Inflammatory macrophage (primary cell): ENCODE data around the gene NDUFA13.

Experiments used
- DNase-seq, 2 donors: peaks; one replicate each; pipeline ENCODE4 v3.0.0-alpha.2; 2020 to 2022

The NDUFA13 gene

GRCh38 chr19:19533841-19534240, 17.8 kb downstream of the NDUFA13 start:
- DNase-seq = no peak

DNA sequence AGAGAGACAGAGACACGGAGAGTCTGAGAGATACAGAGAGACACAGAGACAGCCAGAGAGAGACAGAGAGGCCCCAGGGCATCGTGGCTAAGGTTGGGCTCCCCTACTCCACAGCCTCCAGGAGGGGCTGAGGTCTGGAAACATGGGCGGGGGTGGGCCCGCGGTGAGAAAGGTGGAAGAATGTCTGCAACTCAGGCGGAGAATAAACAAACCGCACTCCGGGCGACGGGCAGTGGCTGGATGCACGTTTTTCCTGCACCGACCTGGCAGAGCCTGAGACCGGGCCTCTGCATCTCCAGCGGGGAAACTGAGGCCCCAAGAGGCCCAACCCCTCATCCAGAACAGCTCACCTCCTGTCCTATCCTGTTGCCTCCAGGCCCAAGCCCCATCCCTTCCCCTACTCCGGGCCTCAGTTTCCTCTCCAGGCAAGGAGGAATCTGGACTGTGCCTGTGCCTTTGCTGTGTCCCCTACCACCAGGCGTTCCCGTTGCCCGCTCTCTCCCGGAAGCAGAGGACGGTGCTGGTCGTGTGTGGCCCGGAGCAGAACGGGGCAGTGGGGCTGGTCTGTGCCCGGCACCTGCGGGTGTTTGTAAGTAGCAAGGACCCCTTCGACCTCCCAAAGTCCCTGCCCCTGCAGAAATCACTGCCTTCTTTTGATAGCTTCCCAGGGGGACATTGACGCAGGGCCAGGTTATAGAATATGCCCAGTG, 18.7 kb downstream of the NDUFA13 start:
- no peak for DNase-seq

GRCh38 chr19:19535311-19536191, 19.5 kb downstream of the NDUFA13 start:
- no peak for DNase-seq

DNA sequence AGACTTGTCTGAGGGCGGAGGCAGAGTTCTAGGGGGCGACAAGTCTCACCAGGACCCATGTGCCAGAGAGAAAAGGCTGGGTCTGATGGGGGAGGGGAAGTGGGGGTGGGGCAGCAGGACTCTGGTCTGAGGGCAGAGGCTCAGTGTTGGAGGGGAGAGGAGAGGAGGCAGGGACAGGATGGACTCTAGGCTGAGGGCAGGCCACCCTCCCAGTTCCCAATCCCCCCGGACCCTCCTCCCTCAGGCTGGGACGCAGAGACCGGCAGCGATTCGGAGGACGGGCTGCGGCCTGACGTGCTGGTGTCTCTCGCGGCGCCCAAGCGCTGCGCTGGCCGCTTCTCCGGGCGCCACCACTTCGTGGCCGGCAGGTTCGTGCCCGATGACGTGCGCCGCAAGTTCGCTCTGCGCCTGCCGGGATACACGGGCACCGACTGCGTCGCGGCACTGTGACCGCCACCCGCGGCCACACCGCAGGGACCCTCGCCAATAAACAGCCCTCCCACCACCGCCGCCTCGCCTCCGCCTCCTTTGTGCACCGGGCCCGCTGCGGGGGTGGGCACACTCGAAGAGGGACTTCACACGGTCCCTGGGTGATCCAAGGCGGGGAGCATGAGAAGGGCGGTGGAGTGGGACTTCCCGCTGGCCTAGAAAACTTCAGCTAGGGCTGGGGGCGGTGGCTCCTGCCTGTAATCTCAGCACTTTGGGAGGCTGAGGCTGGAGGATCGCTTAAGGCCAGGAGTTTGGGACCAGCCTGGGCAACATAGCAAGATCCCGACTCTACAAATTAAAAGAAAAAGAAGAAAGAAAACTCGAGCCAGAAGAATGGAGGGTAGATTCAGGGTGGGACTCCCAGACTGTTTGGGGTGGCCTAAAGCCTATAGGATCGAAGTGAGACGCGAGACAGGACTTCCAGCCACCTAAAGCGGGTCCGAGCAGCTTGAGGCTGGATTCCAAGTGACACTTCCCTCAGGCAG, 21.3 kb downstream of the NDUFA13 start:
- no peak for DNase-seq

DNA sequence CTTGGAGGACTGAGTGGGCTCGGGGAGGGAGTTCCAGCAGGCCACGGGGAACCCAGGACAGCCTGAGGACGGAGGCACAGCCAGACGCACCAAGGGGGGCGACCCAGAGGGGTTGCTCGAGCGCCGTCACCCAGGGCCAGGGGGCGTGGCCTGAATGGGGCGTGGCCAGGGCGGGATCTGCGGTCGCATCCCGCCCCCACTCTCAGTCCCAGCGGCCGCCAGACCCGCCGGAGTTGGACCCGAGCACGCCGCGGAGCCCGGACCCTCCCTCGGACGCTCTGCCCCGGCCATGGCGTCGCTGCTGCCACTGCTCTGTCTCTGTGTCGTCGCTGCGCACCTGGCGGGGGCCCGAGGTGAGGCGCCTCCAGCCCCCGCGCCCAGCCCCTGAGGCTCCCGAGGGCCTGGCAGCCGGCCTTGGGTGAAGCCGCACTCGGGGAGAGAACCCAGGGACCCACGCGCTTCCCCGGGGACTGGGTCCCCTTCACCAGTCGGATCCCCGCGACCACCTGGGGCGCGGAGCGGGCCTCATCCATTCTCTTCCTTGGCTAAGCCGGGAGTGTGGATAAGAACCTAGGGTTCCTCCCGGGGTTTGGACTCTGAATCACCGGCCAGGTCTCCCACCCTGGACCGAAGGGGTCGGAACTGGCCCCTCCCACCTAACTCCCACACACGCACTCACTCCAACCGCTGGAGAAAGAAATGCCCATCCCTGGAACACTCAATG, 22.2 kb downstream of the NDUFA13 start, which contains the start of gene CILP2:
CILP2 (plus strand) TSS at position 205 of the 724 bp plus-strand sequence; CDS start at position 290, 85 bp downstream.
- DNase-seq = no peak

- no peak for DNase-seq
These were observed 22.8 kb downstream of the NDUFA13 start for GRCh38 chr19:19538785-19539166.

GRCh38 chr19:19539698-19540063, 23.7 kb downstream of the NDUFA13 start:
- DNase-seq = no peak

DNA sequence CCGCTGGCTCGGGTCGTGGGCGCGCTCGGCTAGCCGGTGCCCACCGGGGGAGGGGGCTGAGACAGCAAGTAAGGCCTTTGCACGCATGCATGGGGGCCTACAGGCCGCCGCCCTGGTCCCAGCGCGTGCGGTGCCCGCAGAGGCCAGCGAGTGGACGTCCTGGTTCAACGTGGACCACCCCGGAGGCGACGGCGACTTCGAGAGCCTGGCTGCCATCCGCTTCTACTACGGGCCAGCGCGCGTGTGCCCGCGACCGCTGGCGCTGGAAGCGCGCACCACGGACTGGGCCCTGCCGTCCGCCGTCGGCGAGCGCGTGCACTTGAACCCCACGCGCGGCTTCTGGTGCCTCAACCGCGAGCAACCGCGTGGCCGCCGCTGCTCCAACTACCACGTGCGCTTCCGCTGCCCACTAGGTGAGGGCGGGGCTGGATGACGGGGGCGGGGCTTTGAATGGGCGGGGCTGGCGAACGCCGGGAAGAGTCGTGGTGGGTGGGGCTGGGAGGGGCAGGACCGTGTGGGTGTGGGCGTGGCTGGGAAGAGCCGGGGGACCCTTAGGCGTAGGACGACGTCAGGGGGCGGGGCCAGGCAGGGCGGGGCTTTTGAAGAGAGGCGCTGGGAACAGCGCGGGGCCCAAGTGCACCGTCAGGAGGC, 24.2 kb downstream of the NDUFA13 start:
- DNase-seq = peak; percentile 80 to 91

- peak; percentile 16 to 35 for DNase-seq
These were observed 24.9 kb downstream of the NDUFA13 start for GRCh38 chr19:19540715-19541515.

- no peak for DNase-seq
These were observed 25.6 kb downstream of the NDUFA13 start for GRCh38 chr19:19541616-19542015.

GRCh38 chr19:19542507-19542906, 26.5 kb downstream of the NDUFA13 start:
- DNase-seq = peak; percentile 74 to 76

- no peak for DNase-seq
These were observed 27.1 kb downstream of the NDUFA13 start for GRCh38 chr19:19543101-19543500.

DNA sequence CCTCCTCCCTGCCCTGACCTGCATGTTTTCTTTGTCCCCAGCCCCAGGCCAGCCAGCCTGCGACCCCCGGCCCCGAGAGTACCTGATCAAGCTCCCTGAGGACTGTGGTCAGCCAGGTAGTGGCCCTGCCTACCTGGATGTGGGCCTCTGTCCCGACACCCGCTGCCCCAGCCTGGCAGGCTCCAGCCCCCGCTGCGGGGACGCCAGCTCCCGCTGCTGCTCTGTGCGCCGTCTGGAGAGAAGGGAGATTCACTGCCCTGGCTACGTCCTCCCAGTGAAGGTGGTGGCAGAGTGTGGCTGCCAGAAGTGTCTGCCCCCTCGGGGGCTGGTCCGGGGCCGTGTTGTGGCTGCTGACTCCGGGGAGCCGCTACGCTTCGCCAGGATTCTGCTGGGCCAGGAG, 27.6 kb downstream of the NDUFA13 start:
- no peak for DNase-seq

- no peak for DNase-seq
These were observed 28.4 kb downstream of the NDUFA13 start for GRCh38 chr19:19544257-19544953.

- DNase-seq = no peak
These were observed 29.0 kb downstream of the NDUFA13 start for GRCh38 chr19:19544954-19545591.

DNA sequence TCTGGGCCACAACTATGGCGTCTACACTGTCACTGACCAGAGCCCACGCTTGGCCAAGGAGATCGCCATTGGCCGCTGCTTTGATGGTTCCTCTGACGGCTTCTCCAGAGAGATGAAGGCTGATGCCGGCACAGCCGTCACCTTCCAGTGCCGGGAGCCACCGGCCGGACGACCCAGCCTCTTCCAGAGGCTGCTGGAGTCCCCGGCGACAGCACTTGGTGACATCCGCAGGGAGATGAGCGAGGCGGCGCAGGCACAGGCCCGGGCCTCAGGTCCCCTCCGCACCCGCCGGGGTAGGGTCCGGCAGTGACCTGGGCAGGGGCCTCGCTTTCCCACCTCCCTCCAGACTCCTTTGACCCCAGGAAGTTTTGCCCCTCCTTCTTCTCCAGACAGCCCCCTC, 29.7 kb downstream of the NDUFA13 start:
- no peak for DNase-seq

- no peak for DNase-seq
These were observed 30.7 kb downstream of the NDUFA13 start for GRCh38 chr19:19546751-19547162.

GRCh38 chr19:19547674-19548336, 31.8 kb downstream of the NDUFA13 start:
- DNase-seq = no peak
